Measurements from ENCODE around the gene WNT9A.

The WNT9A gene

GRCh38 chr1:227896710-227897655 lies 50.7 kb downstream of the WNT9A start:
- DNase-seq, result peak in 1 of 5 donors; percentile 4

- DNase-seq, result peak in 2 of 5 donors; percentile 4 to 9
These were observed 51.7 kb downstream of the WNT9A start for GRCh38 chr1:227895828-227896685.

- DNase-seq, result peak in 2 of 5 donors; percentile 3 to 5
These were observed 52.8 kb downstream of the WNT9A start for GRCh38 chr1:227894831-227895451.

GRCh38 chr1:227893949-227894721 lies 53.6 kb downstream of the WNT9A start:
- DNase-seq, result peak in 2 of 5 donors; percentile 3 to 6

- peak in 1 of 5 donors; percentile 1 for DNase-seq
These were observed 54.3 kb downstream of the WNT9A start for GRCh38 chr1:227893300-227893948.

GRCh38 chr1:227892489-227893299 lies 55.0 kb downstream of the WNT9A start:
- DNase-seq, result peak in 2 of 5 donors; percentile 2 to 6

GRCh38 chr1:227891955-227892488 lies 55.7 kb downstream of the WNT9A start:
- no peak for DNase-seq

GRCh38 chr1:227891223-227891954 lies 56.3 kb downstream of the WNT9A start:
- DNase-seq, result peak in 1 of 5 donors; percentile 6

- DNase-seq, result no peak
These were observed 57.1 kb downstream of the WNT9A start for GRCh38 chr1:227890451-227891222.

- peak in 1 of 5 donors; percentile 8 for DNase-seq
These were observed 57.8 kb downstream of the WNT9A start for GRCh38 chr1:227889863-227890405.

- DNase-seq, result peak in 1 of 5 donors; percentile 9
These were observed 58.5 kb downstream of the WNT9A start for GRCh38 chr1:227889047-227889862.

GRCh38 chr1:227888404-227889046 lies 59.2 kb downstream of the WNT9A start:
- peak in 1 of 5 donors; percentile 10 for DNase-seq

GRCh38 chr1:227887697-227888403 lies 59.9 kb downstream of the WNT9A start:
- DNase-seq, result peak in 2 of 5 donors; percentile 11 to 23

- DNase-seq, result peak in 2 of 5 donors; percentile 14 to 23
These were observed 60.6 kb downstream of the WNT9A start for GRCh38 chr1:227886993-227887696.

GRCh38 chr1:227886503-227886961 lies 61.2 kb downstream of the WNT9A start:
- DNase-seq, result no peak
